Measurements from ENCODE around the gene TNFSF15. TPM values are rescaled to one million over a fixed set of nuclear protein-coding genes. Genes with fewer than 3 reads are reported as not detected.

Gene TNFSF15
- total and polyA plus RNA-seq, 9 donors: 0.02 to 0.53 (median 0.24) TPM

DNA sequence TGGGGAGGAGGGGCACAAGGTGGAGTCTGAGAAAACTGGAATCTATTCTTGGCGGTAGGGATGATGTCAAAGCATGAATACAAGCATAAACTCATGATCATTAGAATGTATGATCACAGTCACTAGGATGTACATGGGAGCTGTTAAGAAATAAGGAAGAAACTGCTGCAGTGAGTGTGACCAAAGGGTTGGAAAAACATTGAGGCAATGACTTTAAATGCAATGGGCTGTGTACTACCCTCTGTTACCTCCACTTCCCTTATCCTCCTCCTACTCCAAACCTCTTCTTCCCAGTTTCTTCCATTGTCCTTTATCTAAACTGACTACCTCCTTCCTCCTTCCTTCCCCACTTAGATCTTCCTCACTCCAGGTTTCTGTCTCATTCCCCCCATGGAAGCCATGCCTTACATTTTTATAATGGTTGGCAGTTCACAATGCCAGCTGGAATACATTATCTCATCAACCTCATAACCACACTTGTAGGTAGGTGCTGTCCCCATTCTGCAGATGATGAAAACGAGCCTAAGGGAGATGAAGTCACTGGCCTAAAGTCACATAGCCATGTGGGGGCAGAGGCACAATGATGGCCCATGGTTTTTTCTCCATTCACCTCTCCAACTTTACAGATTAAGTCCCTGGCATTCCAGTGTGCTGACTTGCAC, 21.9 kb upstream of the TNFSF15 start:
- TF ChIP-seq, protein P1, sequence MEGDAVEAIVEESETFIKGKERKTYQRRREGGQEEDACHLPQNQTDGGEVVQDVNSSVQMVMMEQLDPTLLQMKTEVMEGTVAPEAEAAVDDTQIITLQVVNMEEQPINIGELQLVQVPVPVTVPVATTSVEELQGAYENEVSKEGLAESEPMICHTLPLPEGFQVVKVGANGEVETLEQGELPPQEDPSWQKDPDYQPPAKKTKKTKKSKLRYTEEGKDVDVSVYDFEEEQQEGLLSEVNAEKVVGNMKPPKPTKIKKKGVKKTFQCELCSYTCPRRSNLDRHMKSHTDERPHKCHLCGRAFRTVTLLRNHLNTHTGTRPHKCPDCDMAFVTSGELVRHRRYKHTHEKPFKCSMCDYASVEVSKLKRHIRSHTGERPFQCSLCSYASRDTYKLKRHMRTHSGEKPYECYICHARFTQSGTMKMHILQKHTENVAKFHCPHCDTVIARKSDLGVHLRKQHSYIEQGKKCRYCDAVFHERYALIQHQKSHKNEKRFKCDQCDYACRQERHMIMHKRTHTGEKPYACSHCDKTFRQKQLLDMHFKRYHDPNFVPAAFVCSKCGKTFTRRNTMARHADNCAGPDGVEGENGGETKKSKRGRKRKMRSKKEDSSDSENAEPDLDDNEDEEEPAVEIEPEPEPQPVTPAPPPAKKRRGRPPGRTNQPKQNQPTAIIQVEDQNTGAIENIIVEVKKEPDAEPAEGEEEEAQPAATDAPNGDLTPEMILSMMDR (IDR thresholded peaks at IDR 0.05): no peak
- no peak for TF ChIP-seq POLR2A (IDR thresholded peaks at IDR 0.05)
- no peak for TF ChIP-seq EP300 (IDR thresholded peaks at IDR 0.05)
- H3K4me1 ChIP-seq (ENCODE audit: insufficient read depth): no peaks in the 10 kb centered on the region
- no peak overlapping the region for H3K27ac ChIP-seq
- H3K4me3 ChIP-seq: no peak overlapping the region
- intact Hi-C loops (cut with DNase I): no loop called here
- H3K27me3 ChIP-seq: no peaks in the 10 kb centered on the region
- H3K9me3 ChIP-seq: no peaks in the 10 kb centered on the region
- WGBS, 3 donors: 71 to 82% (median 72%) methylated on average over 2 of the region's 2 CpGs
- DNase-seq: no peak
- H3K36me3 ChIP-seq: no peaks in the 10 kb centered on the region

DNA sequence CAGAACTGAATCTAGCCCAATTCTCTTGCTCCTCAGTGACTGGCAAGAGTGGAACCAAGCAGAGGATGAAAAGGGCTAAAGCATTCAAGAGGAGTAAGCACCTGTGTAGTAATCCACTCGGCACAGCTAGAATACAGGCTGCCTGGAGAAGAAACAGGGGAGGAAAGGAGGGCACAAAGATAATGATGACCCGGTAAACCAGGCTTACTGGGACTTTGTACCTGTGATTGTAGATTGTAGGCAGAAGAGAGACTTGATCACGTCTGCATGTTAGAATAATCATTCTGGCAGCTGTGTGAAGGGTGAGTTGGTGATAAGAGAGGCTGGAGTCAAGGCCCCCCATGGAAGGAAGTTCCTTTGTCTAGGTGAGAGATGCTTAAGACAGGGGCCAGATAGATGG, 20.6 kb upstream of the TNFSF15 start:
- no peak for DNase-seq

DNA sequence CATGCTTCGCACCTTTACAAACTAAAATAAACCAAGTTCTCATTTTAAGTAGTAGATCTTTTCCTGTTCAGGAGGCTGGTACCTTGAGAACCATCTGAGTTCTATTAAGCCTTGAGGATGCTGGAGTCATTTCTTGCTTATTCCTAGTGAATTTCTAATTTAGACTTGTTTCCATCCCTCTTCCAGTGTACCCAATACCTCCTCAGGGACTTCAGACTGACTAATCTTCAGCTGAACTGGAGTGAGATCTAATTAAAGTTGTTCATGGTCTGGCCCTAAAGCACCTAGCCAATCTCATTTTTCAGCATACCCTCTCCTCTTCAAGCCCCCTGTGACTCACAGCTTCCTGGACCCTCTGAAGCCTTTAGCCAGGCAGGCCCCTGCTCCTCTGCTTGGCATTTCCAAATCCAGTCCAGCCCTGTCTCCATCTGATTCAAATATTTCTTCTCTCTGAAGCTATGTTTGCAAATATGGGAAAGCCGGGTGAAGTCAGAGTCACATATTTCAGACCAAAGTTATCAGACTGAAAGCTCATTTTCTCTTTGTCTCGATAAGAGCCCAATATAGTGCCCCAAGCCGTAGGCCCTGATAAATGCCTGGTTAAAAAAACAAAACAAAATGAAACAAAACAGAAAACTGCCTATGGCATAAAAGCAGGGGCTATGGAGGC, 19.4 kb upstream of the TNFSF15 start:
- intact Hi-C loops (cut with DNase I): no loop called here
- Histone ChIP-seq H3K36me3 (no peaks in the 10 kb centered on the region), H3K4me3 (no peak overlapping the region), H3K27me3 (no peaks in the 10 kb centered on the region), H3K4me1 (ENCODE audit: insufficient read depth) (no peaks in the 10 kb centered on the region), H3K9me3 (no peaks in the 10 kb centered on the region), H3K27ac (no peak overlapping the region)
- no peak for DNase-seq
- TF ChIP-seq, protein P1 (IDR thresholded peaks at IDR 0.05): no peak
- TF ChIP-seq EP300 (IDR thresholded peaks at IDR 0.05): no peak
- TF ChIP-seq POLR2A (IDR thresholded peaks at IDR 0.05): no peak
- 43 to 55% (median 45%) methylated on average over 4 of the region's 4 CpGs for WGBS, 3 donors

More for the DNA sequence above, 20.6 kb upstream of the TNFSF15 start:
- Histone ChIP-seq H3K4me3 (no peak overlapping the region), H3K4me1 (ENCODE audit: insufficient read depth) (no peaks in the 10 kb centered on the region), H3K27me3 (no peaks in the 10 kb centered on the region), H3K36me3 (no peaks in the 10 kb centered on the region), H3K27ac (no peak overlapping the region), H3K9me3 (no peaks in the 10 kb centered on the region)
- TF ChIP-seq POLR2A (IDR thresholded peaks at IDR 0.05) (no peak), EP300 (IDR thresholded peaks at IDR 0.05) (no peak)
- TF ChIP-seq, protein P1 (IDR thresholded peaks at IDR 0.05): no peak
- WGBS, 3 donors: 78 to 85% (median 79%) methylated on average over 3 of the region's 3 CpGs
- intact Hi-C loops (cut with DNase I): no loop called here

DNA sequence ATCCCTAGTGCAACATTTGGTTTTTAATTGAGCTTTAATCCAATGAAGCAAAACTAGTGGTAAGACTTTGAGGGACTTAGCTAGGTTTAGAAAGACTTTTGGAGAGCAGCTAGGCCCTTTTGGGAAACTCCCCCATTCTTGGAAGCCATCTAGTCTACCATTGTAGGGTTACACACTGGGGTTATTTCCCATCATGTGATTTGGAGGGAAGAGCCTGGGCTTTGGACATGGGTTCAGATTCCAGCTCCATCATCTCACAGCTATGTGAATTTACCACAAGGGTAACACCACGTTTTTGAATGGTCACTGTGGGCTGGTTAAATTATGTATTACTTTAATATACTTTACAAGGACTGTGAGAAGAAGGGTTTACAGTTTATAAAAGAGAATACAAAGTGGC, 18.3 kb upstream of the TNFSF15 start:
- WGBS, 3 donors: 23 to 34% (median 27%) methylated on average over 1 of the region's 1 CpG
- H3K4me3 ChIP-seq: no peak overlapping the region
- no peaks in the 10 kb centered on the region for H3K36me3 ChIP-seq
- H3K27me3 ChIP-seq: no peaks in the 10 kb centered on the region
- H3K9me3 ChIP-seq: no peaks in the 10 kb centered on the region
- no peaks in the 10 kb centered on the region for H3K4me1 ChIP-seq (ENCODE audit: insufficient read depth)
- no peak overlapping the region for H3K27ac ChIP-seq
- intact Hi-C loops (cut with DNase I): no loop called here
- no peak for TF ChIP-seq EP300 (IDR thresholded peaks at IDR 0.05)
- TF ChIP-seq, protein P1 (IDR thresholded peaks at IDR 0.05): no peak
- no peak for TF ChIP-seq POLR2A (IDR thresholded peaks at IDR 0.05)
- no peak for DNase-seq

Data from ovary (tissue), 9 donors.